HG02623 (cell line): ENCODE results near the gene ENAH.

Experiments
- ATAC-seq: cut with Tn5 transposase; IDR thresholded peaks from one replicate; pipeline ENCODE4 v1.9.1; 2021; ENCODE audit warnings: moderate library complexity; ENCODE audit not compliant: unreplicated experiment

The ENAH gene

DNA sequence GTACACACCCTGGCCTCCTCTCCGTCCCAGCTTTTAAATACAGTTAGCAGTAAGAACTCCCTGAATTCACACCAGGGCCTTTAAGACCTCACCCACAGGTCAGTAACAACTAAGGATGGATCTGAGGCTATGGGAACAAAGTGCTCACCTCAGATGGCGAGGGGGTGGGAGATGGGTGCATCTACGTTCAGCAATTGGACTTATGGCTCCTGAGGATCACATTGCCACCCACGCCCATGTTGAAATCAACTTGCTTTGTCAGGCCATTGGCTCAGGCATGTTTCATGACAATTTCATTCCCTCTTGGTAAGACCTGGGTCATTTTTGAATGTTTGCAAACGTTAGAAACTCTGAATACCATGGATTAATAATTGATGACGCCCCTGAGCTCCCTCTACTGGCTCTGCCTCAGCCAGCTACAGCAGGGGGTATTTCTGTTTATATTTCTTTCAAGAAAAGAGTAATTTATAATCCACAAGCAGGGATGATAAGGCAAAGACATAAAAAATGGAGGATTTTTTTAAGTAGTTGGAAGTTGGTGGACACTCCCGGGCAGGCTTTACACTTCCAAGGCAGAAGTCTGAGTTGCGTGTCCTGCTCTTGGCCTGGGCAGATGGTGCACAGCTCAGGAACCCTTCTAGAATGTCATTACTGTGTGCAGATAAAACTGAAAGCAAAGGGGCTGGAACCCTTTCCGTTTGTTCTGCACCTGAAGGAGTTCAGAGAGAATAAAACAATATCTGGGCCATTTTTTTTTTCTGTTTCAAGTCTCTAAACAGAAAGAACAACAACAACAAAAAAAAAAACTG, 211.4 kb downstream of the ENAH start:
- peak; percentile 32 for ATAC-seq

- no peak for ATAC-seq
These were observed 212.3 kb downstream of the ENAH start for GRCh38 chr1:225440380-225441221.

GRCh38 chr1:225437710-225438437, 215.0 kb downstream of the ENAH start:
- no peak for ATAC-seq
